ENCODE measurements around the gene APBB1.
A peak's percentile ranks its signal among the peaks of the same experiment; 100 is the strongest.

DNA sequence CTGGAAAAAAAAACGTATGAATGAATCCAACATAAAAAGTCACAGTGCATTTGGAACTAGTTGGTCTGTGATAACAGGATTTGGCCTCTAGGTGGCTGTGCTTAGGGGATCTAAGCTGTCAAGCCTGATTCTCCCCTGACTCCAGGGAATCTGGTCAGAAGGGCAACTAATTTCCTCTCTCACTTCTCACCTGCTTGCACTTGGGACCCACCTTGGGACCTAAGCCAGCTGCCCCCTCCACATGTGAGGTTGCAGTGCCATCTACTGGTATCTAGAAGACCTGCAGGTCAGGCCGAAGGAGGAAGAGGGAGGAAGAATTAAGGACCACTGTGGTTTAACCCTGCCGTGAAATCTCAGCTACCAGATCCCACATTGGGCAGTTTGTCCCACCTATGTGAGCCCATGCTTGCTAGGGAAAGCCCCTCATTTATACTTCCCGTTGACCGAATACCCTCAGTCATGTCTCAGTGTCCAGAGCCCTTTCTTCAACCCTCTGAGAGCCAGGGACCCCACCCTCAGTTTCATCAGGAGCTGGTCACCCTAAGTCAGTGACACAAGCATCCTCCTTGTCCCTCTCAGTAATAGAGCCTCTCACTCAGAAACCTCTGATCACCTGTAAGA lies 65.4 kb downstream of the APBB1 start:
- no peak for TF ChIP-seq POLR2A (IDR thresholded peaks at IDR 0.05)
- peak in 5 of 7 experiments; percentile 81 to 96 (median 94) for TF ChIP-seq CTCF (IDR thresholded peaks at IDR 0.05)

All from stomach (tissue), 4 donors.